CD14-positive monocyte (primary cell): ENCODE measurements around the gene PDE11A. TPM values are rescaled to one million over a fixed set of nuclear protein-coding genes. Genes with fewer than 3 reads are reported as not detected.
"Not testable (repeated sequence)": the region's sequence is repeated elsewhere in the genome, so short reads cannot be mapped to it uniquely, and the experiment has no call there.

Source experiments
- DNase-seq, 3 donors: peaks; one replicate each; pipeline ENCODE4 v3.0.0-alpha.2; 2011 to 2022
- H2AFZ ChIP-seq: 2 replicates; pipeline ENCODE4 v1.6.0; 2012; ENCODE audit warnings: mild to moderate bottlenecking, low read depth, low read length, inconsistent platforms; ENCODE audit not compliant: insufficient read depth, poor library complexity, severe bottlenecking
- H3K27ac ChIP-seq, 2 donors: 1 replicate in 1 of 2; 2 replicates in 1 of 2; pipeline ENCODE4 v1.5.1; 2012 to 2013; ENCODE audit warnings: low read length in 2 of 2, control low read depth in 1 of 2, inconsistent platforms in 1 of 2, low read depth in 1 of 2, mild to moderate bottlenecking in 1 of 2
- H3K27me3 ChIP-seq, 2 donors: one replicate each; pipeline versions ENCODE4 v1.6.0 to v1.6.1; 2011 to 2013; ENCODE audit warnings: low read length in 2 of 2; ENCODE audit not compliant: control insufficient read depth in 2 of 2, insufficient read depth in 2 of 2
- H3K36me3 ChIP-seq, 2 donors: replicated peaks in 1 of 2; 1 replicate in 1 of 2; 2 replicates in 1 of 2; pipeline versions ENCODE4 v1.5.1 to v1.6.1; 2012 to 2013; ENCODE audit warnings: low read length in 2 of 2, control low read depth in 1 of 2, inconsistent platforms in 1 of 2, mild to moderate bottlenecking in 1 of 2; ENCODE audit not compliant: insufficient read depth in 2 of 2, control insufficient read depth in 1 of 2
- H3K4me1 ChIP-seq, 2 donors: 1 replicate in 1 of 2; 2 replicates in 1 of 2; pipeline versions ENCODE4 v1.5.1 to v1.6.1; 2012 to 2013; ENCODE audit warnings: low read length in 2 of 2, control low read depth in 1 of 2, inconsistent platforms in 1 of 2, mild to moderate bottlenecking in 1 of 2, moderate library complexity in 1 of 2; ENCODE audit not compliant: insufficient read depth in 2 of 2, control insufficient read depth in 1 of 2
- H3K4me2 ChIP-seq: replicated peaks from 2 replicates; pipeline ENCODE3; 2012; ENCODE audit warnings: low read length, moderate library complexity, mild to moderate bottlenecking; ENCODE audit not compliant: poor library complexity, severe bottlenecking; ENCODE audit errors: extremely low read depth
- H3K4me3 ChIP-seq, 3 experiments: fragments of 200-600 bp in 1 of 3; sonication (generic) in 1 of 3; replicated peaks in 1 of 3; 1 replicate in 2 of 3; 2 replicates in 1 of 3; pipeline ENCODE4 v1.5.1; 2011 to 2013; ENCODE audit warnings: low read length in 3 of 3, mild to moderate bottlenecking in 3 of 3, control low read depth in 2 of 3, low read depth in 2 of 3, inconsistent platforms in 1 of 3, moderate library complexity in 1 of 3
- H3K79me2 ChIP-seq: 2 replicates; pipeline ENCODE4 v1.6.0; 2012; ENCODE audit warnings: mild to moderate bottlenecking, control low read depth, inconsistent platforms, low read length, moderate library complexity; ENCODE audit not compliant: insufficient read depth
- H3K9ac ChIP-seq: 2 replicates; pipeline ENCODE4 v1.6.0; 2017; ENCODE audit warnings: low read length, mild to moderate bottlenecking; ENCODE audit not compliant: insufficient read depth, poor library complexity, severe bottlenecking
- H3K9me3 ChIP-seq, 2 donors: replicated peaks in 1 of 2; 1 replicate in 1 of 2; 2 replicates in 1 of 2; pipeline versions ENCODE4 v1.5.1 to v1.6.1; 2012 to 2013; ENCODE audit warnings: low read length in 2 of 2, control low read depth in 1 of 2; ENCODE audit not compliant: control insufficient read depth in 1 of 2, insufficient read depth in 1 of 2
- H4K20me1 ChIP-seq: 2 replicates; pipeline ENCODE4 v1.6.0; 2012; ENCODE audit warnings: mild to moderate bottlenecking, low read length, control low read depth, moderate library complexity; ENCODE audit not compliant: insufficient read depth
- H3K27ac Mint-ChIP-seq, 7 donors: one replicate each; pipeline ENCODE4 v1.8.0; 2020; ENCODE audit warnings: mild to moderate bottlenecking in 7 of 7, mixed read lengths in 7 of 7, moderate library complexity in 6 of 7, inconsistent platforms in 2 of 7
- H3K27me3 Mint-ChIP-seq, 3 donors: one replicate each; pipeline ENCODE4 v1.8.0; 2021 to 2022; ENCODE audit warnings: low read depth in 3 of 3, mild to moderate bottlenecking in 3 of 3, mixed read lengths in 3 of 3, moderate library complexity in 3 of 3, inconsistent platforms in 1 of 3
- H3K36me3 Mint-ChIP-seq, 2 donors: one replicate each; pipeline ENCODE4 v1.8.0; 2020; ENCODE audit warnings: mixed read lengths in 2 of 2, inconsistent platforms in 1 of 2, mild to moderate bottlenecking in 1 of 2
- H3K4me1 Mint-ChIP-seq: one replicate; pipeline ENCODE4 v1.8.0; 2020; ENCODE audit warnings: mild to moderate bottlenecking, mixed read lengths
- H3K4me3 Mint-ChIP-seq, 2 donors: one replicate each; pipeline ENCODE4 v1.8.0; 2020; ENCODE audit warnings: mild to moderate bottlenecking in 2 of 2, mixed read lengths in 2 of 2, moderate library complexity in 1 of 2
- H3K9me3 Mint-ChIP-seq, 7 donors: one replicate each; pipeline ENCODE4 v1.8.0; 2020 to 2022; ENCODE audit warnings: mixed read lengths in 7 of 7, mild to moderate bottlenecking in 6 of 7, moderate library complexity in 6 of 7, inconsistent platforms in 2 of 7
- WGBS: methylation state at CpG from one replicate; pipeline ENCODE4 v1.1.5; 2013; ENCODE audit warnings: missing lambda C conversion rate; ENCODE audit not compliant: insufficient coverage; 5-methylcytosine and 5-hydroxymethylcytosine counted together
- intact Hi-C, 2 donors: fragments of 100-400 bp; cut with micrococcal nuclease; formaldehyde crosslinking; loops; one replicate each; pipeline versions ENCODE4 v1.15.0 to v1.15.1; 2023
- polyA plus RNA-seq, 3 donors: library from polyadenylated mRNA; depleted of rRNA in 1 of 3; unstranded in 2 of 3; stranded (reverse) in 1 of 3; fragments of 300-500 nt in 2 of 3; fragments of >200 nt in 1 of 3; fragmentation: Illumina TruSeq in 2 of 3; gene quantifications; 1 replicate in 2 of 3; 2 replicates in 1 of 3; pipeline ENCODE4 v1.2.3, GENCODE V29; 2012 to 2021
- TF ChIP-seq, protein P1 (sequence below): fragments of 200-600 bp; IDR thresholded peaks from one replicate; pipeline ENCODE4 v1.8.0; 2022; ENCODE audit warnings: antibody characterized with exemption, mild to moderate bottlenecking

The PDE11A gene
- polyA plus RNA-seq, 3 donors: not detected

DNA sequence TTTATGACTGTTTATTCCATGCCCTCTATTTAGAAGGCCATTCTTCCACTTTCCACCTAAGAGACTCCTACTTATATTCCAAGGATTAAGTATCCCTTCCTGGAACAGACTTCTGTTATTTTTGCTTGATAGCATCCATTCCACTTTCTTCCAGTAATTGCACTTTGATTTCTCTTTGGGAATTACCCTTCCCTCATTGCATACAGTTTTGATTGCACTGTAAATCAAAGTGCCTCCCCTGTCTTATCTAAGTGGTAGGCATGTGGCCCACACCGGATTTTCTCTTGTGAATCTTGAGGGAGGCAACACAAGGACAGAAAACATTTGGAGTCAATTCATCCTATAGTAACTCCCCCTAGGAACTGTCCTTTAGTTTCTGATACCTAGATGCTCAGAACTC lies 120.4 kb downstream of the PDE11A start:
- Histone ChIP-seq H3K4me2 (no peak overlapping the region), H3K4me1 (no peaks in the 10 kb centered on the region), H4K20me1 (no peaks in the 10 kb centered on the region), H3K36me3 (no peaks in the 10 kb centered on the region), H3K79me2 (no peaks in the 10 kb centered on the region), H3K4me3 (no peak overlapping the region), H3K27ac (no peak overlapping the region), H3K27me3 (no peaks in the 10 kb centered on the region), H3K9ac (no peak overlapping the region), H3K9me3 (no peaks in the 10 kb centered on the region), H2AFZ (no peak overlapping the region)
- intact Hi-C loops: no loop called here
- TF ChIP-seq, protein P1, sequence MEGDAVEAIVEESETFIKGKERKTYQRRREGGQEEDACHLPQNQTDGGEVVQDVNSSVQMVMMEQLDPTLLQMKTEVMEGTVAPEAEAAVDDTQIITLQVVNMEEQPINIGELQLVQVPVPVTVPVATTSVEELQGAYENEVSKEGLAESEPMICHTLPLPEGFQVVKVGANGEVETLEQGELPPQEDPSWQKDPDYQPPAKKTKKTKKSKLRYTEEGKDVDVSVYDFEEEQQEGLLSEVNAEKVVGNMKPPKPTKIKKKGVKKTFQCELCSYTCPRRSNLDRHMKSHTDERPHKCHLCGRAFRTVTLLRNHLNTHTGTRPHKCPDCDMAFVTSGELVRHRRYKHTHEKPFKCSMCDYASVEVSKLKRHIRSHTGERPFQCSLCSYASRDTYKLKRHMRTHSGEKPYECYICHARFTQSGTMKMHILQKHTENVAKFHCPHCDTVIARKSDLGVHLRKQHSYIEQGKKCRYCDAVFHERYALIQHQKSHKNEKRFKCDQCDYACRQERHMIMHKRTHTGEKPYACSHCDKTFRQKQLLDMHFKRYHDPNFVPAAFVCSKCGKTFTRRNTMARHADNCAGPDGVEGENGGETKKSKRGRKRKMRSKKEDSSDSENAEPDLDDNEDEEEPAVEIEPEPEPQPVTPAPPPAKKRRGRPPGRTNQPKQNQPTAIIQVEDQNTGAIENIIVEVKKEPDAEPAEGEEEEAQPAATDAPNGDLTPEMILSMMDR: no peak
- Mint-ChIP-seq H3K9me3 (peaks cover 0 to 3% (median 0%) of the 10 kb centered on the region in 7 donors), H3K27me3 (no peaks in the 10 kb centered on the region), H3K27ac (no peak overlapping the region), H3K36me3 (no peaks in the 10 kb centered on the region), H3K4me3 (no peak overlapping the region), H3K4me1 (no peaks in the 10 kb centered on the region)
- no peak for DNase-seq
- 71% methylated on average over 1 of the region's 1 CpG for WGBS

GRCh38 chr2:177947598-177947997 lies 125.0 kb downstream of the PDE11A start:
- H3K79me2 ChIP-seq, H3K4me3 Mint-ChIP-seq, H3K36me3 ChIP-seq, H3K27me3 ChIP-seq, H3K4me1 ChIP-seq, H3K4me2 ChIP-seq, H3K4me3 ChIP-seq, H3K9ac ChIP-seq, H3K36me3 Mint-ChIP-seq, H3K27me3 Mint-ChIP-seq, DNase-seq, H3K9me3 ChIP-seq, H3K27ac Mint-ChIP-seq, H2AFZ ChIP-seq, intact Hi-C loops, H3K27ac ChIP-seq, H3K4me1 Mint-ChIP-seq, H4K20me1 ChIP-seq, H3K9me3 Mint-ChIP-seq: not testable (repeated sequence)
- no CpG with 5 or more reads among the region's 3 CpGs for WGBS

DNA sequence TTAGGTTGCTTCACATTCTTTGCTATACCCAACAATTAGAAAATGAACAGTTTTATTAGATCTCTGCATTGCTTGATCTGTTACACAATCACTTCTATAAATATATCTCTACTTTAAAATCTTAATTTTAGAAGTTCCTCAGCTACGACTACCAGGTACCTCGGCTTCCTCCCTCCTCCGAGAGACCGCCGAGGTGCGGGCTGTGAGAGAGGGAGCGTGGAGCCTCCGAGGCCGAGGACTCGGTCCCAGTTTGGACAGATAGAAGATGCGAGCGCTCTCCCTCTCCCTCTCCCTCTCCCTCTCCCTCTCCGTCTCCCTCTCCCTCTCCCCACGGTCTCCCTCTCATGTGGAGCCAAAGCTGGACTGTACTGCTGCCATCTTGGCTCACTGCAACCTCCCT lies 128.0 kb downstream of the PDE11A start:
- H4K20me1 ChIP-seq, DNase-seq, H3K4me1 ChIP-seq, H3K36me3 Mint-ChIP-seq, H3K27me3 Mint-ChIP-seq, H2AFZ ChIP-seq, H3K4me1 Mint-ChIP-seq, H3K27ac ChIP-seq, H3K79me2 ChIP-seq, H3K9ac ChIP-seq, H3K4me3 ChIP-seq, H3K9me3 ChIP-seq, H3K27ac Mint-ChIP-seq, intact Hi-C loops, H3K9me3 Mint-ChIP-seq, H3K4me2 ChIP-seq, H3K4me3 Mint-ChIP-seq, H3K36me3 ChIP-seq, H3K27me3 ChIP-seq: not testable (repeated sequence)
- WGBS: no CpG with 5 or more reads among the region's 14 CpGs
